Measurements from ENCODE around the gene HNF1A.
A peak's percentile ranks its signal among the peaks of the same experiment; 100 is the strongest.

The HNF1A gene

DNA sequence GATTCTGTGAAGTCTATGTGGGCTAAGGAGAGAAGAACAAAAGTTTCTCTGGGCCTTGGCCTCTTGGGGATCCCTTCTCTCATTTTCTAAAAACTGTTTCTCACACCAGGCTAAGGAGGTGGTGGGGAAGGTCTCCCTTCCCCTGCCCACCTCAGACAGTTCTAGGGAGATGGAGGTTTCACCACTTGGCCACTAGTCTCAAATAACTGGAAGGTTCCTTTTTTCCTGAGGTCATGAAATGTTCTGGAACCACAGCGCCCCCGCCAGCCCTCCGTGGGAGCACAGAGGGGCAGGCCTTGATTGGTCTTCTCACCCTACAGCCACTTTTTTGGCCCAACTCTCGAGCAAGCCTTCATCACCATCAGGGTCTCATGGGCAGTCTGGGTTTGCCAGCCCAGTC, 25.3 kb downstream of the HNF1A start:
- Histone ChIP-seq H3K36me3 (ENCODE audit: low read length) (0 out of 2 replicates have a peak, but pooled peaks cover 2% of the 10 kb centered on the region), H3K79me2 (ENCODE audit: insufficient read depth, low read length) (no peaks in the 10 kb centered on the region)

DNA sequence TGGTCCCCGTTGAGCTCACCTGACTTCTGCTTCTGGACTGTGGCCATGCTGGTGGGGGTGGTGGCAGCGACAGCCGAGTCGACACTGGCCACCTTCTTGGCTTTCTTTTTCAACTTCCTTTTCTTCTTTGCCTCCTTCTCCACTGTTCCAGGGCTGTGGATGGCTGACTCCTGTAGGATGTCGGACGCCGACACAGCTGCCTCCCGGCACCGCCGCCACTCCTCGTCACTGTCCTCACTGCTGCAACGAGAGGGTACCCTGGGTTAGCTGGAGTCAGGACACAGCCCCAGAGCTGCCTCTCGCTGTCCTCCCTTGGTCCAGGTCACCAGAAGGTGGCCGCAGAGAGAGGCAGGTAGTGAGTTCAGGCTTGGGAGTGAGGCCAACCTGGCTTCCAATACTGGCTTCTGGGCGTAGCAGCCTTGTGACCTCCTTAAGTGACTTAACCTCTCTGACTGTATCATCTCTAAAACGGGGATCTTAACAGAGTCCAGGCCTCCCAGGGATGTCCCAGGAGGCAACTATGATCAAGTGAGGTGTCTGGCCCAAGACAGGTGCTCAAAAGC, 26.0 kb downstream of the HNF1A start:
- Histone ChIP-seq H2AFZ (ENCODE audit: low read depth, low read length, severe bottlenecking) (no peak overlapping the region), H3K4me2 (ENCODE audit: low read depth, low read length, poor library complexity, severe bottlenecking) (no peak overlapping the region), H3K9ac (ENCODE audit: low read length) (no peak overlapping the region), H4K20me1 (ENCODE audit: low read depth, low read length) (no peaks in the 10 kb centered on the region), H3K27me3 (ENCODE audit: low read length) (no peaks in the 10 kb centered on the region), H3K27ac (ENCODE audit: low read depth, low read length) (no peak overlapping the region), H3K79me2 (ENCODE audit: insufficient read depth, low read length) (no peaks in the 10 kb centered on the region), H3K9me2 (replicated peaks; ENCODE audit: insufficient read depth, low read length) (no peaks in the 10 kb centered on the region), H3F3A (ENCODE audit: insufficient read depth) (no peaks in the 10 kb centered on the region), H3K36me3 (ENCODE audit: low read length) (0 out of 2 replicates have a peak, but pooled peaks cover 2% of the 10 kb centered on the region), H3K9me3 (ENCODE audit: insufficient read depth, low read length) (no peaks in the 10 kb centered on the region), H3K4me3 (ENCODE audit: insufficient read depth, low read length, poor library complexity, severe bottlenecking) (no peak overlapping the region)
- no peak for TF ChIP-seq EZH2phosphoT487 (conservative IDR thresholded peaks at IDR 0.05; ENCODE audit: low read length)
- TF ChIP-seq, protein P1, sequence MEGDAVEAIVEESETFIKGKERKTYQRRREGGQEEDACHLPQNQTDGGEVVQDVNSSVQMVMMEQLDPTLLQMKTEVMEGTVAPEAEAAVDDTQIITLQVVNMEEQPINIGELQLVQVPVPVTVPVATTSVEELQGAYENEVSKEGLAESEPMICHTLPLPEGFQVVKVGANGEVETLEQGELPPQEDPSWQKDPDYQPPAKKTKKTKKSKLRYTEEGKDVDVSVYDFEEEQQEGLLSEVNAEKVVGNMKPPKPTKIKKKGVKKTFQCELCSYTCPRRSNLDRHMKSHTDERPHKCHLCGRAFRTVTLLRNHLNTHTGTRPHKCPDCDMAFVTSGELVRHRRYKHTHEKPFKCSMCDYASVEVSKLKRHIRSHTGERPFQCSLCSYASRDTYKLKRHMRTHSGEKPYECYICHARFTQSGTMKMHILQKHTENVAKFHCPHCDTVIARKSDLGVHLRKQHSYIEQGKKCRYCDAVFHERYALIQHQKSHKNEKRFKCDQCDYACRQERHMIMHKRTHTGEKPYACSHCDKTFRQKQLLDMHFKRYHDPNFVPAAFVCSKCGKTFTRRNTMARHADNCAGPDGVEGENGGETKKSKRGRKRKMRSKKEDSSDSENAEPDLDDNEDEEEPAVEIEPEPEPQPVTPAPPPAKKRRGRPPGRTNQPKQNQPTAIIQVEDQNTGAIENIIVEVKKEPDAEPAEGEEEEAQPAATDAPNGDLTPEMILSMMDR (IDR thresholded peaks at IDR 0.05; ENCODE audit: insufficient read depth, low read length, poor library complexity, severe bottlenecking) = no peak

More for the DNA sequence above, 25.3 kb downstream of the HNF1A start:
- Histone ChIP-seq H3K27me3 (ENCODE audit: low read length) (no peaks in the 10 kb centered on the region), H3K27ac (ENCODE audit: low read depth, low read length) (no peak overlapping the region), H3K9ac (ENCODE audit: low read length) (no peak overlapping the region), H2AFZ (ENCODE audit: low read depth, low read length, severe bottlenecking) (no peak overlapping the region), H3F3A (ENCODE audit: insufficient read depth) (no peaks in the 10 kb centered on the region), H4K20me1 (ENCODE audit: low read depth, low read length) (no peaks in the 10 kb centered on the region), H3K4me2 (ENCODE audit: low read depth, low read length, poor library complexity, severe bottlenecking) (no peak overlapping the region), H3K9me3 (ENCODE audit: insufficient read depth, low read length) (no peaks in the 10 kb centered on the region), H3K4me3 (ENCODE audit: insufficient read depth, low read length, poor library complexity, severe bottlenecking) (no peak overlapping the region), H3K9me2 (replicated peaks; ENCODE audit: insufficient read depth, low read length) (no peaks in the 10 kb centered on the region)
- TF ChIP-seq, protein P1 (IDR thresholded peaks at IDR 0.05; ENCODE audit: insufficient read depth, low read length, poor library complexity, severe bottlenecking) = no peak
- TF ChIP-seq EZH2phosphoT487 (conservative IDR thresholded peaks at IDR 0.05; ENCODE audit: low read length) = no peak

DNA sequence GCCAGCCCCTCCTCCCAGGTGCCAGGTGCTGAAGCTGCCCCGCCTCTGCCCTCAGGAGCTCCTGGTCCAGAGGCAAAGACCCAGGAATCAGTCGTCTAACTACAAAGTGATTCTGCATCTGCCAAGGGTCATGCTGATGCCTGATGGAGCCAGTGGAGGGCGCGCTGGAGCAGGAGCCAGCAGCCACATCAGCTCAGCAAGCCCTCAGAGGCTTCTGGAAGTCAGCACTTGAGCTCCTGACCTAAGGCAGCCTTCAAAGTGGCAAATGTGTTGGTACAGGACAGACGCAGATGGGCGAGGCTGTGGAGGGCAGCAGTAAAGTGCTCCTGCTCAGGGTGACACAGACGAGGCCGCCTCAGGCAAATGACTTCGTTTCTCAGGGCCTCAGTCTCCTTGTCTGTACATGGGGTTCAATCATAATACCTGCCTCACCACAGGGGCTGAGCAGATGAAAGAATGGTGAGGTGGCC, 27.0 kb downstream of the HNF1A start:
- H3K4me3 ChIP-seq (ENCODE audit: insufficient read depth, low read length, poor library complexity, severe bottlenecking) = no peak overlapping the region
- H3K27ac ChIP-seq (ENCODE audit: low read depth, low read length) = no peak overlapping the region
- H3K4me2 ChIP-seq (ENCODE audit: low read depth, low read length, poor library complexity, severe bottlenecking) = no peak overlapping the region
- no peaks in the 10 kb centered on the region for H3K9me3 ChIP-seq (ENCODE audit: insufficient read depth, low read length)
- H3K27me3 ChIP-seq (ENCODE audit: low read length) = no peaks in the 10 kb centered on the region
- no peaks in the 10 kb centered on the region for H4K20me1 ChIP-seq (ENCODE audit: low read depth, low read length)
- H2AFZ ChIP-seq (ENCODE audit: low read depth, low read length, severe bottlenecking) = no peak overlapping the region
- 0 out of 2 replicates have a peak, but pooled peaks cover 2% of the 10 kb centered on the region for H3K36me3 ChIP-seq (ENCODE audit: low read length)
- TF ChIP-seq EZH2phosphoT487 (conservative IDR thresholded peaks at IDR 0.05; ENCODE audit: low read length) = no peak
- TF ChIP-seq, protein P1 (IDR thresholded peaks at IDR 0.05; ENCODE audit: insufficient read depth, low read length, poor library complexity, severe bottlenecking) = peak; percentile 33
- H3K9me2 ChIP-seq (replicated peaks; ENCODE audit: insufficient read depth, low read length) = no peaks in the 10 kb centered on the region
- no peaks in the 10 kb centered on the region for H3K79me2 ChIP-seq (ENCODE audit: insufficient read depth, low read length)
- H3K9ac ChIP-seq (ENCODE audit: low read length) = no peak overlapping the region
- no peaks in the 10 kb centered on the region for H3F3A ChIP-seq (ENCODE audit: insufficient read depth)
